ENCODE measurements around the gene CENPS.

CENPS gene

DNA sequence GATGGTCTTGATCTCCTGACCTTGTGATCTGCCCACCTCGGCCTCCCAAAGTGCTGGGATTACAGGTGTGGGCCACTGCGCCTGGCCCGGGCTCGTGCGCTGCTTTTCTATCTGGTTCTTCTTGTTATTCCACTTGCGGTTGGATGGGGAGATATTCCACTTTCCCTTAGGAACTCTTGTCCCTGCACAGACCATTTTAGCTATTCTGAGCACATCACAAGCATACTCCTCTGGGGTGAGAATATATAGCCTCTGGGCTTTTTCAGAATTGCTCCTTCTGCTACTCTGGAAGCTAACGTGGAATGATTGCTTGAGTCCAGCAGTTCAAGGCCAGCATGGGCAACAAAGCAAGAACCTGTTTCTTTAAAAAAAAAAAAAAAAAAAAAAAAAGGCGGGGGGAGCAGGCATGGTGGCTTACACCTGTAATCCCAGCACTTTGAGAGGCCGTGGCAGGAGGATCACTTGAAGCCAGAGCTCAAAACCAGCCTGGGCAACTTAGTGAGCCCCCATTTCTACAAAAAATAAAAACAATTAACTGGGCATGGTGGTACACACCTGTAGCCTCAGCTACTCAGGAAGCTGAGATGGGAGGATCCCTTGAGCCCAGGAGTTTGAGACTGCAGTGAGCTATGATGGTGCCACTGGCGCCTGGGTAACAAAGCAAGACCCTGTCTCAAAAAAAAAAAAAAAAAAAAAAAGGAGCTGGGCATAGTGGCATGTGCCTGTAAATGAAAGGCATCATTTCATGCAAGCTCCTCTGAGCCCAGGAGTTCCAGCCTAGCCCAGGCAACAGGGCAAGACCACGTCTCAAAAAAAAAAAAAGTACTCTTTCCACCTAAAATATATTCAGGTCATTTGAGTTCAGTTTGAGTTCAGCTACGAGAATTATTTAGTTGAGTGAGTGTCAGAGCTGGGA is 43.2 kb upstream of the CENPS start:
- Histone ChIP-seq H3K27ac (ENCODE audit: low read depth, low read length) (no peak overlapping the region), H3K36me3 (ENCODE audit: control insufficient read depth in 1 of 2, insufficient read depth in 2 of 2, low read length in 2 of 2) (peaks cover 3 to 7% of the 10 kb centered on the region in 2 experiments), H3K79me1 (ENCODE audit: low read length) (no peaks in the 10 kb centered on the region), H3K9ac (ENCODE audit: low read length) (no peak overlapping the region), H2AFZ (ENCODE audit: insufficient read depth, low read length, poor library complexity) (no peak overlapping the region), H4K12ac (ENCODE audit: low read depth, low read length) (no peak overlapping the region), H3K27me3 (ENCODE audit: insufficient read depth, low read length) (no peaks in the 10 kb centered on the region), H3K4me3 (ENCODE audit: low read depth, low read length) (no peak overlapping the region), H4K91ac (ENCODE audit: low read depth, low read length) (no peak overlapping the region), H2BK120ac (ENCODE audit: insufficient read depth, low read length, poor library complexity) (peak overlapping the region; percentile 18), H2BK12ac (ENCODE audit: low read length) (no peak overlapping the region), H2AK5ac (ENCODE audit: low read length) (no peak overlapping the region), H3K79me2 (ENCODE audit: control insufficient read depth, insufficient read depth, low read length, poor library complexity) (no peaks in the 10 kb centered on the region), H3K14ac (ENCODE audit: low read length) (no peak overlapping the region), H4K8ac (ENCODE audit: low read depth, low read length) (no peak overlapping the region), H3K4me1 (ENCODE audit: control insufficient read depth in 1 of 2, insufficient read depth in 2 of 2, low read length in 2 of 2) (peaks cover 0 to 11% of the 10 kb centered on the region in 2 experiments), H3K4ac (ENCODE audit: low read depth, low read length) (no peak overlapping the region), H3K23ac (ENCODE audit: low read length) (no peak overlapping the region), H3K4me2 (ENCODE audit: low read length) (no peak overlapping the region), H2BK5ac (ENCODE audit: low read depth, low read length, poor library complexity) (no peak overlapping the region), H3K18ac (ENCODE audit: low read length) (no peak overlapping the region), H3K9me3 (ENCODE audit: insufficient read depth, low read depth, low read length) (no peaks in the 10 kb centered on the region)
- DNase-seq = peak; percentile 81 to 92
- no CpG with 5 or more reads among the region's 12 CpGs for WGBS (ENCODE audit: extremely low coverage, insufficient coverage, insufficient read length)

DNA sequence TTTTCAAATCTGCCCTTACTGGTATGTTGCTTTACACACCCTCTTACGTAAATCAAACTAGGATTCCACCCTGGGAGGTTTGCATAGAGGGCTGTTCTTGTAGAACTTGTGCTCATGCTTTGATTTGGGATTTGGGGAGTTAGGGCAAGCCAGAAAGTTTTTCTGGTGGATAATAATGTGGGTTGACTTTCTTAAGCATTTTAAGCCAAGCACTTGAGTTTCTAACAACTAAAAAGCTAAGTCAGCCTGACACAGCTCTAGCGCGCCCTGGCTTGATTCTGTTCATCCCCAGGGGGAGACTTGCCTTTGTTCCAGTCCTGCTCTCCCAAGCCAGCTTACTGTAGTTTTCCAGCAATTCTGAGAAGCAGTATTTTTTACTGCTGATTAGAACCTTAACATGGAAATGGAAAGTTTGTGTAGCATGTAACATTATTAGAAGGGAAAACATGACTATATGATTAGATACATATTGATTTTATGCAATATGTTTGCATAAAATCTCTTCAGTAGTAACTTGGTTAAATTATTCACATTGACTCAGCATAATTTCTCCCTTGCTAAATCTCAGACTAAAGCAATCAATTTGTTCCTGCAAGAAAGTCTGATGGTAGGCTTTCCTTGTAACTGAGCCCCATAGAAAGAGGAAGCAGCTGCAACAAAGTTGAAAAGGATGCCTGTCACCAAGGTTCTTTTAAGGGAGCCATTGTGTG is 42.4 kb upstream of the CENPS start:
- H4K12ac ChIP-seq (ENCODE audit: low read depth, low read length) = no peak overlapping the region
- H3K4me2 ChIP-seq (ENCODE audit: low read length) = no peak overlapping the region

DNA sequence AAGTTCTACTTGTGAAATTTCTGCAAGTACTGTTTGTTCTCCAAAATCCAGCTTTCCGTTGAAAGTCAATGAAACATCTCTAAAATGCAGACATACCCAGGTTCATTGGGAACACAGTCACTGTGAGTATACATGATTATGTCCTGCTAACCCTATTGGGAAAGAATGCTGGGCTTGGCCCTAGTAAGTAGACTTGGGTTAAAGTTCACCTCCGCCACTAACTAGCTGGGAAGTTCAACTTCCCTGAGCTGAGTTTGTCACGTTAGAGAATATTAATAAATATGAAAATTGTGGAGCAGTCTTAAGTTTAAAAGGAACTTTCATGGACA is 41.9 kb upstream of the CENPS start:
- Histone ChIP-seq H2BK120ac (ENCODE audit: insufficient read depth, low read length, poor library complexity) (no peak overlapping the region), H3K4me2 (ENCODE audit: low read length) (no peak overlapping the region), H3K4me3 (ENCODE audit: low read depth, low read length) (no peak overlapping the region), H2AK5ac (ENCODE audit: low read length) (no peak overlapping the region), H3K27me3 (ENCODE audit: insufficient read depth, low read length) (no peaks in the 10 kb centered on the region), H3K36me3 (ENCODE audit: control insufficient read depth in 1 of 2, insufficient read depth in 2 of 2, low read length in 2 of 2) (peaks cover 3 to 5% of the 10 kb centered on the region in 2 experiments), H3K4me1 (ENCODE audit: control insufficient read depth in 1 of 2, insufficient read depth in 2 of 2, low read length in 2 of 2) (peaks cover 0 to 11% of the 10 kb centered on the region in 2 experiments), H3K27ac (ENCODE audit: low read depth, low read length) (no peak overlapping the region), H2BK5ac (ENCODE audit: low read depth, low read length, poor library complexity) (no peak overlapping the region), H3K23ac (ENCODE audit: low read length) (no peak overlapping the region), H3K9ac (ENCODE audit: low read length) (no peak overlapping the region), H4K91ac (ENCODE audit: low read depth, low read length) (no peak overlapping the region), H3K18ac (ENCODE audit: low read length) (no peak overlapping the region), H4K8ac (ENCODE audit: low read depth, low read length) (no peak overlapping the region), H2BK12ac (ENCODE audit: low read length) (no peak overlapping the region), H3K79me1 (ENCODE audit: low read length) (no peaks in the 10 kb centered on the region), H3K4ac (ENCODE audit: low read depth, low read length) (no peak overlapping the region), H3K79me2 (ENCODE audit: control insufficient read depth, insufficient read depth, low read length, poor library complexity) (no peaks in the 10 kb centered on the region), H3K14ac (ENCODE audit: low read length) (no peak overlapping the region), H3K9me3 (ENCODE audit: insufficient read depth, low read depth, low read length) (no peaks in the 10 kb centered on the region), H2AFZ (ENCODE audit: insufficient read depth, low read length, poor library complexity) (no peak overlapping the region), H4K12ac (ENCODE audit: low read depth, low read length) (no peak overlapping the region)
- WGBS (ENCODE audit: extremely low coverage, insufficient coverage, insufficient read length) = no CpG with 5 or more reads among the region's 3 CpGs
- no peak for DNase-seq

More for the DNA sequence above, 42.4 kb upstream of the CENPS start:
- Histone ChIP-seq H3K4ac (ENCODE audit: low read depth, low read length) (no peak overlapping the region), H3K36me3 (ENCODE audit: control insufficient read depth in 1 of 2, insufficient read depth in 2 of 2, low read length in 2 of 2) (peaks cover 3 to 5% of the 10 kb centered on the region in 2 experiments), H3K27ac (ENCODE audit: low read depth, low read length) (no peak overlapping the region), H2BK120ac (ENCODE audit: insufficient read depth, low read length, poor library complexity) (no peak overlapping the region), H3K79me1 (ENCODE audit: low read length) (no peaks in the 10 kb centered on the region), H3K18ac (ENCODE audit: low read length) (no peak overlapping the region), H3K27me3 (ENCODE audit: insufficient read depth, low read length) (no peaks in the 10 kb centered on the region), H2AFZ (ENCODE audit: insufficient read depth, low read length, poor library complexity) (no peak overlapping the region), H2AK5ac (ENCODE audit: low read length) (no peak overlapping the region), H3K4me3 (ENCODE audit: low read depth, low read length) (no peak overlapping the region), H3K23ac (ENCODE audit: low read length) (no peak overlapping the region), H3K4me1 (ENCODE audit: control insufficient read depth in 1 of 2, insufficient read depth in 2 of 2, low read length in 2 of 2) (peaks cover 0 to 11% of the 10 kb centered on the region in 2 experiments), H4K8ac (ENCODE audit: low read depth, low read length) (no peak overlapping the region), H3K9me3 (ENCODE audit: insufficient read depth, low read depth, low read length) (no peaks in the 10 kb centered on the region), H3K9ac (ENCODE audit: low read length) (no peak overlapping the region), H2BK5ac (ENCODE audit: low read depth, low read length, poor library complexity) (no peak overlapping the region), H4K91ac (ENCODE audit: low read depth, low read length) (no peak overlapping the region), H2BK12ac (ENCODE audit: low read length) (no peak overlapping the region), H3K79me2 (ENCODE audit: control insufficient read depth, insufficient read depth, low read length, poor library complexity) (no peaks in the 10 kb centered on the region), H3K14ac (ENCODE audit: low read length) (no peak overlapping the region)
- DNase-seq = peak; percentile 57 to 81
- WGBS (ENCODE audit: extremely low coverage, insufficient coverage, insufficient read length) = no CpG with 5 or more reads among the region's 3 CpGs

DNA sequence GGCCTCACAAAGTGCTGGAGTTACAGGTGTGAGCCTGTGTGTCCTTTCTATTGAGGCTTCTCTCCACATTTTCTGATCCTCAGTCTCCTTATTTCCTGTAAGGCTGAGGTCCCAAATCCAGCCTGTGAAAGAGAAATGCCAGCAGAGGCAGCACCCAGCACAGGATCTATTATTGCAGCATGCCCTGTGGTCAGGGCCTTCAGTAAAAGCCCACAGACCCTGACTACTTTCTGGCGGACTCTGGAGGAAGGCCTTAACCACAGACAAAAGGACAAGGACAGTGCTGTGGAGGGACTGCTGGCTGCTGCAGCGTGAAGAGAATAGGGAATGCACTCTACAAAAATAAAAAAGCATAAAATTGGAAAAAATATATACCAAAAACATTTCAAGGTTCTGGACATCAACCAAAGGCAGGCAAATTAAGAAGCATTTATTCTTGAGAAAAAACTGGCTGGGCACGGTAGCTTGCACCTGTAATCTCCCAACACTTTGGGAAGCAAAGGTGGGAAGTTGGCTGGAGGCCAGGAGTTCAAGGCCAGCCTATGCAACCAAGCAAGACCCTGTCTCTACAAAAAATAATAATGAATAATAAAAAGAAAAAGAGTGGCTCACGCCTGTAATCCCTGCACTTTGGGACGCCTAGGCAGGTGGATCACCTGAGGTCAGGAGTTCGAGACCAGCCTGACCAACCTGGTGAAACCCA is 40.8 kb upstream of the CENPS start:
- H3K36me3 ChIP-seq (ENCODE audit: control insufficient read depth in 1 of 2, insufficient read depth in 2 of 2, low read length in 2 of 2) = peaks cover under 1 to 2% of the 10 kb centered on the region in 2 experiments
- no peak overlapping the region for H3K4ac ChIP-seq (ENCODE audit: low read depth, low read length)
- no peaks in the 10 kb centered on the region for H3K79me1 ChIP-seq (ENCODE audit: low read length)
- H4K12ac ChIP-seq (ENCODE audit: low read depth, low read length) = no peak overlapping the region
- H3K79me2 ChIP-seq (ENCODE audit: control insufficient read depth, insufficient read depth, low read length, poor library complexity) = no peaks in the 10 kb centered on the region
- H3K27ac ChIP-seq (ENCODE audit: low read depth, low read length) = no peak overlapping the region
- no peak overlapping the region for H2BK120ac ChIP-seq (ENCODE audit: insufficient read depth, low read length, poor library complexity)
- no peak overlapping the region for H3K18ac ChIP-seq (ENCODE audit: low read length)
- DNase-seq = no peak
- no peak overlapping the region for H3K9ac ChIP-seq (ENCODE audit: low read length)
- no peaks in the 10 kb centered on the region for H3K27me3 ChIP-seq (ENCODE audit: insufficient read depth, low read length)
- no CpG with 5 or more reads among the region's 6 CpGs for WGBS (ENCODE audit: extremely low coverage, insufficient coverage, insufficient read length)
- no peak overlapping the region for H3K4me2 ChIP-seq (ENCODE audit: low read length)
- no peak overlapping the region for H2BK12ac ChIP-seq (ENCODE audit: low read length)
- H3K23ac ChIP-seq (ENCODE audit: low read length) = no peak overlapping the region
- H3K4me1 ChIP-seq (ENCODE audit: control insufficient read depth in 1 of 2, insufficient read depth in 2 of 2, low read length in 2 of 2) = peaks cover 0 to 11% of the 10 kb centered on the region in 2 experiments
- H3K9me3 ChIP-seq (ENCODE audit: insufficient read depth, low read depth, low read length) = no peaks in the 10 kb centered on the region
- no peak overlapping the region for H2AFZ ChIP-seq (ENCODE audit: insufficient read depth, low read length, poor library complexity)
- no peak overlapping the region for H3K14ac ChIP-seq (ENCODE audit: low read length)
- no peak overlapping the region for H4K8ac ChIP-seq (ENCODE audit: low read depth, low read length)
- H2BK5ac ChIP-seq (ENCODE audit: low read depth, low read length, poor library complexity) = no peak overlapping the region
- H3K4me3 ChIP-seq (ENCODE audit: low read depth, low read length) = no peak overlapping the region
- H2AK5ac ChIP-seq (ENCODE audit: low read length) = no peak overlapping the region
- H4K91ac ChIP-seq (ENCODE audit: low read depth, low read length) = no peak overlapping the region
